SIG-M5 treated with dmso at 0.1 percent for 504 hours (cell line): ENCODE data around the gene DDX3X.

ENCODE experiments used
- DNase-seq: peaks from one replicate; lab custom pipeline; 2025; ENCODE audit not compliant: unreplicated experiment; lab: John Stamatoyannopoulos, UW

Gene DDX3X

GRCh38 chrX:41327341-41327740, 6.6 kb upstream of the DDX3X start:
- no peak for DNase-seq

DNA sequence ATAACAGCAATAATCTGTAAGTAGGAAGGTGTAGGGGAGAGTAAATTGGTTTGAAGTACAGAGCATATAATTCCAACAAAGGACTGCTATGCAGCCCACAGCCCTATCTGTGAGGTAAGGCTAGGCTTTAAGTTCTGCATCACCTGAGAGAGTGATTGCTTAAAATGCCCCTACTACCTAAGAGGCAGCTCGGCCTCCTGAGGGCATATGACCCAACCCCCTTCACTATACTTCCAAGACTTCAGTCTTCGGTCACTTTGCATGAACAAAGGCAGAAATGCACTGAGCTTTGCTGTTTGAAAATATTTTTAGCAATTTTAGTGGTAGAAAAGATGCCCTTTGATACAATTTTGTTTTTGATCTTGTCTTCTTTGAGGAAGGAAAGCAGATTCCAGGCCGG, 4.9 kb upstream of the DDX3X start:
- DNase-seq = no peak

- DNase-seq = no peak
These were observed 2.0 kb upstream of the DDX3X start for GRCh38 chrX:41332005-41332404.

- peak; percentile 55 for DNase-seq
These were observed 1.5 kb upstream of the DDX3X start for GRCh38 chrX:41332408-41333002.

DNA sequence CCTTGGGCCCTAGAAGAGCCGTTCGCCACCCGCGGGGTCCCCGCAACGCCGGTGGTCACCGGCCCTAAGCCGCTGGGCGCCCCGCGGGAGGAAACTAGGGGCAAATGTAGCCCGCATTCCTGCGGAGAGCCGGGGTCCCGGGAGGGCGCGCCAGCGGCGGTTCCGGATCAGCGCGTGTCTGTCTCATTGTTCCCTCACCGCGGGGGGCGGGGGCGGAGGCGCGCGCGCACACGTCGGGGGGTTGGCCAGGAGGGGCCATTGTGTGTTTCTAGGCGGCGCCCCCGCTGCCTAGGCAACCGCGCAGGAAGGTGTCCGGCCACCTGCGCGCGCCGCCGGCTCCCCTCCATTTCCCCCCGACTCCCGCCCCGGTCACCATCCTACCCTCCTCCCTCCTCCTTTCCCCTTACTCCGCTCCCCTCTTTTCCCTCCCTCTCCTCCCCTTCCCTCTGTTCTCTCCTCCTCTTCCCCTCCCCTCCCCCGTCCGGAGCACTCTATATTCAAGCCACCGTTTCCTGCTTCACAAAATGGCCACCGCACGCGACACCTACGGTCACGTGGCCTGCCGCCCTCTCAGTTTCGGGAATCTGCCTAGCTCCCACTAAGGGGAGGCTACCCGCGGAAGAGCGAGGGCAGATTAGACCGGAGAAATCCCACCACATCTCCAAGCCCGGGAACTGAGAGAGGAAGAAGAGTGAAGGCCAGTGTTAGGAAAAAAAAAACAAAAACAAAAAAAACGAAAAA, 789 bp upstream of the DDX3X start:
- peak; percentile 88 for DNase-seq

GRCh38 chrX:41334363-41335197, 618 bp downstream of the DDX3X start:
- DNase-seq = peak; percentile 45

GRCh38 chrX:41335198-41335957, 1.4 kb downstream of the DDX3X start:
- no peak for DNase-seq

DNA sequence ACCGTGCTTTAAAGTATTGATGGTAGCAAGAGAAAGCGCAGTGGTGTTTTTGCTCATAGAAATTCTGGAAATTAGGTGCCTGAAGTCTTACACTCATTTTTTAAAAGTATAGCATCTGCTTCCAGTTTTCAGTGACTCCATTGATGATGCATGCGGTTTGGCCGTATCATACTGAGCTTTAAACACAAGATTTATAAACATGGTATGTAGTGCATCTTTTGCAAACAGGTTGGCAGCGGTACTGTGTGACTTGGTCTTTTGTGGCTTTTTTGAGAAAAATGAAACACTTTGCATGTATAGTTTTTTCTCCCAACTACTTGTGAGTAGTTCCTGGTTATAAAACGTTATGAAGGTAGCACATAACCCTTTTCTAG, 2.0 kb downstream of the DDX3X start:
- DNase-seq = no peak

DNA sequence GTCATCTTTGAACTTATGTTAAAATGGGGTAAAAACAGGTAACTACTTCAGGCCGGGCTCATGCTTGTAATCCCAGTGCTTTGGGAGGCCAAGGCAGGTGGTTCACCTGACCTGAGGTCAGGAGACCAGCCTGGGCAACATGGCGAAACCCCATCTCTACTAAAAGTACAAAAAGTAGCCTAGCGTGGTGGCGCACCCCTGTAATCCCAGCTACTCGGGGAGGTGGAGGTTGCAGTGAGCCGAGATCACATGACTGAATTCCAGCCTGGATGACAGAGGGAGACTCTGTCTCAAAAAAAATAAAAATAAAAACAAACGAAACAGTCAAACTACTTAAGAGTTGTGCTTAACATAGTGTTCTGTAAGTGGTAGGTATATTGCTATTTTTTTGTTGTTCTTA, 2.5 kb downstream of the DDX3X start:
- no peak for DNase-seq

DNA sequence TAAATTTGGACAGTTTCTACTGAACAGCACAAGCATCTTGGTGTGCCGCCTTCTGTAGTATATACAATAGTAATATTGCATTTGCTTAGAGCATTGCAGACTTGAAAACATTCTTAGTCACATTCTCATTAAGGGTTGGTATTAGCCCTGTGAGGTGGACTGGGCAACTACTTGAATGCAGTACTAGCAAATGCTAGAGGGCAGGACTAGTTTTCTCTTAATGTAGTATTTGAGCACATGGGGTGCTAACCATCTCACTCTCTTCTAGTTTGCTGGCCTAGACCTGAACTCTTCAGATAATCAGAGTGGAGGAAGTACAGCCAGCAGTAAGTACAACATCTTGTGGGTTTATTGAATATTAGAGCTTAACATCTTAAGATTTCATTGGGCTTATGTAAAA, 3.2 kb downstream of the DDX3X start:
- peak; percentile 16 for DNase-seq

DNA sequence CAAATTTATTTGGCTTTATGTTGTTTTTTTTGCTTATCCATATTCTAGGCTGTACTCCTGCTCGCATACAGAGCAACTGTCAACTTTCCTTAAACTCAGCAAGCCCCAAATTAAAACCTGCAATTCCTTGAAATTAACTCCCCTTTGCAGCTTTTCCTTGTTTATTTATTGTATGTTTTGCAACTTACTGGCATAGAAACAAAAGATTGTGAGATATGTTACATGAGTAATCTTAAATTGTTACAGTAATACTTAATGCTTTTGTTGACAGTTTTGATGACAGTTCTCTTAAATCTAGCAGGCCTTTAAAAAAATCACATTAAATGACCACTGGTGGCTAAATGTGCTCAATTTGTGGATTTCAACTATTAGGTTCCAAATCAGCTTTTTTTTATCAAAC, 4.5 kb downstream of the DDX3X start:
- no peak for DNase-seq

DNA sequence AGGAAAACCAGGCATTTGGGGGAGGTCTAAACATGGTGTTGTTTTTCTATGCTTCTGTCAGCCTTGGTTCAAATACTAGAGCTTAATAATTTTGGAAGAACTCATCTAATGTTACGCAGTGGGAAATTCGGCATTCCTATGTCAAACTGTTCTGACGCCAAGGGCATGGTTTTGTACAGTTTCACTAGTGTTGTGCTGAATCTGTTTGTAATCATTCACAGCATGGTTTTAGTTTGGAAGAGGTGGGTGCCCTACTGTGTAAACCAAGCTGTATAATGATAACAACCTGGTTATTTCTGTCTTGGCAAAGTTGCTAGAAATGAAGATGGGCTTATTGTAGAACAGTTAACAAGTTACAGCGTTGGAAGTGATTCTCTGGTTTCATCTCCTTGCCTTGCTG, 5.2 kb downstream of the DDX3X start:
- no peak for DNase-seq

- DNase-seq = no peak
These were observed 10.1 kb downstream of the DDX3X start for GRCh38 chrX:41344053-41344452.

GRCh38 chrX:41347186-41347585, 13.2 kb downstream of the DDX3X start:
- DNase-seq = no peak

DNA sequence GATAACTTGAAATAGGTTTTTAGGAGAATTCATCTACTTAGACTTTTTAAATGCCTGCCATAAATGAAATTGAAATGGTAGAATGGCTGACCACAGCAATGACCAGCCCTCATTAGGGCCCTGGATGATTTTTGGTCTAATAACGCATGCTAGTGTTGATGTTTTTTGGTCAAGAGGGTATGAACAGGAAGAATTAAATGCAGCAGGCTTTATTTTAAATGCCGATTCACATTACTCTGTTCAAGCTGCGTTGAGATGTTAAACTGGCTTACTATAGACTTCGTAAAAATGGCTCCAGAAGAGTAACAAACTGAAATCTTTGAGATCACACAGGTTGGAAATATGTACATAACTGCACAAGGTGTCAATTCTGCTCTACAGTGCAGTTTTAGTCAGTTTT, 14.6 kb downstream of the DDX3X start:
- DNase-seq = no peak

DNA sequence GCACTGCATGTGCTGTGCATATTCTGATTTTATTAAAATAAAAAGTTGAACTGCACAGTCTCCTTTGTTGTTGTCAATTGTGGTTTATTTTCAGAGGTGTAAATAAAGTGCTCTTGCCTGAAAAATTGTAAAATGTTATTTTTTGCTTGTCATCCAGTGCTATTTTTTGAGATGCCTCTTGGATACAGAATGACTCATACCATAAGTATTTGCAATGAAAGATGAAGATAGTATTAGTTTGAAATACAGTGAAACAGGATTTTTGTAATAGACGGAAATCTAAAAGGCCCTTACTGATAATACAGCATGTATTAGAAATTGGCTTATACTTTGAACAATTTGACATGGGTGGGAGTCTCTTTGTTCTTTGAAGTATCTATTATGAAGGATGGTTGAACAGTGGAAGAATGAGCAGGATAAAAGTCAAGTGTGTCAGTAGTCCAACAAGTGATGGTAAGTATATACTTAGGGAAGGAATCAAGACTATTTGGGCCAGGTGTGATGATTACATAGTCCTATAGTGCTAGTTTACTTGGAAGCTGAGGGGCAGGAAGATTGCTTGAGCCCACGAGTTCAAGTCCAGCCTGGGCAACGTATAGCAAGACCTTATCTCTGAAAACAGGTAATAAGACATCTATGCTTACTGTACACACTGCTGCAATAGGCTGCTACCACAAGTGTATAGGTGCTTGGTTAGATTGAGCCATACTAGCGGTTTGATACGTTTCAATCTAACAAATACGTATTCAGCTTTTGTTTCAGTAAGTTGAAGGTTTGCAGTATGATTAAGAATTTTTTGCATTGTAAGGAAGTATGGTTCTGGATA, 16.4 kb downstream of the DDX3X start:
- no peak for DNase-seq

DNA sequence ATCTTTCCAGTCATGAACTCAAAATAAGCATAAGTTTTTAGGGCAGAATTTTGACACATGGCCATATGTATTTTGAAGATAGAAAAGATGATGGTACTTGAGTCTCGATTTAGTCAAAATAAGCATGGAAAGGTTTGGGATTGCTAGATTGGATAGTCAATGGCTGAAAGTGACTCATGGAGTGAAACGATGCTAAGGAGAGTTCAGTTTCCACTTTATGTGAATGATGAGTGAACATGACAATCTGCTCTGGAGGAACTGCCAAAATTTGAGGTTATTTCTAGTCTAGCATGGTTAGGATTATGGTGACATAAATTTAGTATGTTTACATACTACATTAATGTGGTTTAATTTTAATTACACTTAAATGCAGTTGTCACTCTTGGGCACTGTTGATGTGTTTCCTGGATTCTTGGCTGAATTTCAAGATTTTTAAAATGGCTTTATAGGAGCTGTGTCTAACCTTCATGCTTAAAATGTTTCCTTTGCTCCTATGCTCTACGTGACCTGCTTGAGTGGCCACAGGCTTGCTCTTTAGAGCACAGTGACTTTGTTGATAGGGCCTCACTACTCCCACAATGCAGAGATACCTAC, 17.1 kb downstream of the DDX3X start:
- DNase-seq = no peak

DNA sequence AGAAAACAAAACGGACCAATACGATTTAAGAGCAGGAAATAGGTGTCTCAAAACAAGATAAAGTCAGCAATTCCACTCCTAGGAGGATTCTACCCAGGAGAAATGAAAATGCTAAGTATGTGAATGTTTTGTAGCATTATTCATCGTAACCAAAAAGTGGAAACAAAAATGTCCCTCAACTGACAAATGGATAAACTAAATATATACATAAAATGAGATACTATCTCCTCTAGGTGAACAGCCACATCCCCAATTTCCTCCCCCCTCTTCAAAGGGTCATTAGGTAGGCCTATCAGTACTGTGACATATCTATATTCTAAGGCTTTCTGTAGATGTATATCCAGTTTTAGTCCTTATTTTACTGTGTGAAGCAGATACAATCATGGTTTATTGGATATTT, 18.0 kb downstream of the DDX3X start:
- no peak for DNase-seq

- no peak for DNase-seq
These were observed 18.4 kb downstream of the DDX3X start for GRCh38 chrX:41352329-41352838.

DNA sequence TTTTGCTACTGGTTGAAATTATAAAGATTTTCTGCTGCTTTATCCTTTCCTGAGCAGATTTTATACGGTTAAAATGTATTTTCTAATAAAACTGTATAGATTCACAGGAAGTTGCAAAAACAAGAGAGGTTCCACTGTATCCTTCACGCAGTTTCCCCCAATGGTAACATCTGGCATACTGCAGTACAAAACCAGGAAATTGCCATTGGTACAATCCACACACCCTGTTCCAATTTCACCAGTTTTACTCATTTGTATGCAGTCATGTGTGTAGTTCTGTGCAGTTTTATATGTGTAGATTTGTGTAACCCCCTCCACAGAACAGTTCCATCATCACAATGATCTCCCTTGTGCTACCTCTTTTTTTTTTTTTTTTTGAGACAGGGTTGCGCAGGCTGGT, 20.0 kb downstream of the DDX3X start:
- DNase-seq = no peak
